ENCODE results near the gene BMP2K.
A peak's percentile ranks its signal among the peaks of the same experiment; 100 is the strongest.
"Not testable (repeated sequence)": the region's sequence is repeated elsewhere in the genome, so short reads cannot be mapped to it uniquely, and the experiment has no call there.

Gene BMP2K

GRCh38 chr4:78868712-78869111 is 92.6 kb downstream of the BMP2K start:
- not testable (repeated sequence) for FAIRE-seq

DNA sequence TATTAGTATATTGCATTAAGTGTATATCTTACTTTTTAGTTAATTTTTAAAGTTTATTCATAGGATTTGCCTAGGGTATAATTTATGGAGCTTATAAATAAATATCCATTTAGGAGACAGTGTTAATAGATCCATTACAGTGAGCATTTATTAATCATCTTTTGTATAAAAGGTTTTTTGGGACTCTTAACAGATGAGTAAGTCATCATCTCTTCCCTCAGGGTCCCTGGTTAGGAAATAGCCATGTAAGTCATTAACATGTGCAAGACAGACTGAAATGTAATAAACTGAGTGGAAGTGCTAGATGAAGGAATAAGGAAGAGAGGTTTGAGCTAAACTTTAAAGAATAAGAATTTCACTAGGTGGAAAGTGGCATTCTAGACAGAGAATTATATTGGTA is 93.9 kb downstream of the BMP2K start:
- no peak for FAIRE-seq

- FAIRE-seq: peak; percentile 27
Measured at GRCh38 chr4:78876568-78877320, 100.6 kb downstream of the BMP2K start.

DNA sequence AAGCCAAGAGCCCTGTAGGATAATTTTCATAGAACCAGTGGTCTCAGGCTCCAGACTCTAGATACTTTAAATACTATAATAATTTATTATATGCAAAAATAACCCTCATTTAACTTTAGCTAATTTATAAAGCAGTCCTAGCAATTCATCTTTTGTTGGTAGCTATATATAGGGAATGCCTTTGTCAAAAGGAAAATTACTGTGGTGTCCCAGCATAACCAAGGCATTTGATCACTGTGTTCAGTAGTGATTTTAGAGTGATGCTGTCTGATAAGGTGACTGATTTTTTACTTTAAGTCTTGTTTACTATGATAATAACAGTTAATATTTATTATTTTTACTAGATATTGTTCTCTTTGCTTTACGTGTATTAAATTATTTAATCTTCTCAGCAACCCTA is 101.9 kb downstream of the BMP2K start:
- no peak for FAIRE-seq

DNA sequence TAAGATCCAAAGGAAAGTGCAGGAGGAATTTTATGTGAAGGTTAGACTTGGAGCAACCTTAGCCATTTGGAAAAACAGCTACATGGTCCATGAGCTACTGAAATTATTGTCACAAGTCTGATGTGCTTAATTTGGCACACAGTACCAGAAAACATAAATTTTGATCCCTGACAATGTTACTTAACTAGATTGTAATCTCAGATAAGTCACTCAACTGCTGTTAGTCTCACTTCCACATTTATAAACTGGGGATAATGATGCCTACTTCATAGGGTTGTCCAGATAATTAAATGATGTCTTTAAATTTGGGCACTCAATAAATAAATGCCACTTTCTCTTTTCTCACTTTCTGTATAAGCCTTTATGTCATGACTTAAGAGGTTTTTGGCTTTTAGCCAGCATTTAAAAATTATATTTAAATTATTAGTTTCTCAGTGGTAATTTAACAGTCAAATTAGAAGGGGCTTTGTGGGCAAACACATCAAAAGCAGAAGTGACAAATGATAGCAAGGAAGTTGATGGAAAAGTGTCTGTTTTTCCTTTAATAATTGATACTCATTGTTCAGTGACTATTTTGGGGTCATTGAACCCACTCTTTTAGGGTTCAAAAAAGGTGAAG is 104.8 kb downstream of the BMP2K start:
- FAIRE-seq: no peak

- FAIRE-seq: no peak
Measured at GRCh38 chr4:78885598-78885997, 109.4 kb downstream of the BMP2K start.

DNA sequence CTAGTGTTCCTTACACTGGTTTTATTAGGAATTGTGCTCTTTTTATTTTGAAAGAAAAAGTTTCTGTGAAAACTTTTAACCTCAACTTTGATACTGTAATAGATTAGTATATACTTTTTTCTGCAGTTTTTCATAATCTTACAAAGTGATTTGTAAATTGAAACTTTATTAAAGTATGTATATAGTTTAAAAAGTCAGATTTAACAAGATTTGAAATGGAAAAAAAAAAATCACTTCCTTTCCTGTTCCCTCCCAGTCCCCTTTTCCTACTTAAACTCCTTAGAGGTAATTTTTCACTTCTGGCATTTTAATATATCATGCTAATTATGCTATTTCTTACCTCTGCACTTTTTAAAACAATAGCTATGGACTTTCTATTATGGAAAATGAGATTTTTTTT is 113.8 kb downstream of the BMP2K start:
- no peak for FAIRE-seq

DNA sequence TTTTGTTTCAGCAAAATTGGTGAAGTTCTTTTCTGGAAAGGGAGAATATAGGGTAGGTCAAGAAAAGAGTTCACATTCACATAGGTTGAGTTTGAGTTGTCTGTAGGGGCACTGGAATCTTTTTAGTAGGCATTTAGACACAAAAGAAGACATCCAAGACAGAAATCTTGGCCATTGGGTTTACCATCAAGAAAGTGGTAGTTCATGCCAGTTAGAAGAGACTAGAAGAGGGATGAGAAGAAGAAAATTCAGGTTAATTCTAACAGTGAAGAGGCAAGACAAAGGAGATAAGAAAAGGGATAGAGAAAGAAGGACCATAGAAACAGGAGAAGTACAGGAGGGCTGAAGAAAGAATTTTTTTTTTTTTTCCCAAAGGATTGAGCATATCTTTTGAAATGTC is 123.2 kb downstream of the BMP2K start:
- no peak for FAIRE-seq

DNA sequence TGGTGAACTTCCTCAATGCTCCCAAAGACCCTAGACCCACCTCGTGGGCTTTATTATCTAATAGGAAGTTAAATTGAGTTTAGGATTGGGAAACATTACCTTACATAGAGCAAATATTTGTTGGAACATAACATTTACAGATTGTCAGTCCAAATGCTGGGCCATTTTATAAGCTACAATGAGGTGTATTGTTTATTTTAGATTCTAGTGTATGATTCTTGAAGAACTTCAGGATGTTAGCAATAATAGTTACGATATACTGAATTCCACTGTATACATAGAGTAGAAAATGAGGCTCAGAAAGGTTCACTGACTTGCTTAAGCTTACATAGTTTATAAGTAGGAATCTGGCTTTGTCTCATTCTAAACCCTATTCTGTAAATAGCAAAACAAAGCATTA is 125.7 kb downstream of the BMP2K start:
- FAIRE-seq: no peak

DNA sequence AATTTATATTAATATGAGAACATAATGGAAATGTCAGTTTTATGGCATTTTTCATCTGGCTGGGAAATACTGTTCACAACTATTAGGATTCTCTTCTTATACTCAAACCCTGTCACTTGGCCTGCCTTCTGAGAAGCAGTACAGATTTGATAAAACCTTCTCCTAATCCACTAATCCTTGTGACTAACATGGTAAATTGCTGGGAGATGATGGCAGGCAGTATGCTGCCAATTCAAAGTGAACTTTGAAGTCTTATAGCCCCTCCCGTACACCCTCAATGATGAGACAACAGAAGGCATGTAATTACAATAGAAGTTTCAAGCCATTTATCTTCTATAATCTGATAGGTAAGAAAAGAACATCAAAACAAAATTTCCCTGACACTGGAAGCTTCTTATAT is 126.1 kb downstream of the BMP2K start:
- FAIRE-seq: no peak

DNA sequence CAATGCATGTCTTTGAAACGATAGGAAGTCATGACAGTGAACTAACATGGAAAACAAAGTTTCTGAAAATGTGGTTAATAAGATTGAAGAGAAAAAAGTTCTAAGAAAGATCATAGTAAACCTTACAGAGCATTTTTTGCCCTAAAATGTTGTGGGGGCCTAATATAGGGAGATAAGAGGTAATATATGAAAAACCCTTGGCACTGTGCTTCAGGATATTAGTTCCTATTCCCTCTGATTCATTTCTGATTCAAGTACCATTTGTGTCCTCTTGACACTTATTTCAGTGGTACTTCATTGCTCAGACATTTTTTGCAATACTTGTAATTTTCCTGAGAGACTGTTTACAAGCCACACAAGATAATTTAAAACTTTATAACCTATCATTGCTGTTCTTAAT is 128.0 kb downstream of the BMP2K start:
- FAIRE-seq: no peak

GRCh38 chr4:78907638-78908037 is 131.5 kb downstream of the BMP2K start:
- FAIRE-seq: no peak

- not testable (repeated sequence) for FAIRE-seq
Measured at GRCh38 chr4:78908974-78909373, 132.8 kb downstream of the BMP2K start.

GRCh38 chr4:78910612-78911011 is 134.5 kb downstream of the BMP2K start:
- no peak for FAIRE-seq

GRCh38 chr4:78922207-78922606 is 146.1 kb downstream of the BMP2K start:
- no peak for FAIRE-seq

DNA sequence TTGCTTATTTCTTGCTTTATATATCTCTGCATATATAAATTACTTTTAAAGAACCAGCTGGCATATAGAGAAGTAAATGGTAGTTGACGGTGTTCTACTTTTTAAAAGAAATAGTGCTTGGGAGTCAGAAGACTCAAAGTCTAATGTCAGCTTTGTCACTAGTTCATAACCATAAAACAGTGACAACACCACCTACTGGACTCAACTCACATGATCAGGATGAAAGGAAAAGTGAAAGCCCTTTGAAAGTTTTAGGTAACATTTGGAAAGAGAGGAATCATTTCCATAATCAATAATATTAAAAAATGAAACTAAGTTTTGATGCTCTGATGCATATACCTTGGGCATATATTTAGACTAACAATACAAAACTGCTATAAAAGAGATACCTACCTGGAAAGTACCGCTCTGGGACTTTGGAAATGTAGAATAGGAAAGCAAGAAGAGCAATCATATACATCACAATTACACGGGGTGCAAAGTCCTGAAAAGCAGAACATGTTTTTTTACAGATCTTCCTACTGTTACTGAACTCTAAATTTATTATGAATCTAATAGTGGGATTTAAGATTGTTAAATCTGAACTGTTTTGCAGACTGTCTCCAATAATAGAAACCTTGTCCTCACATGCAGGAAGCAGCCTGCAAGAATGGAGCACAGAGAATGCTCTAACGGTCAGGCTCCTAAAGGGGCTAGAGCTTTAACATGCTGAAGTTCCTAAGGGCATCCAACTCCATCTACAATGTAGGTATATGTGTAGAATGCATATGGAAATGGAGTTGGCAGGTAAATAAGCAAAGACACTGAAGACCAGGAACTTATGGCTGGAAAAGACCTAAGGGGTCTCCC is 147.5 kb downstream of the BMP2K start:
- FAIRE-seq: no peak

DNA sequence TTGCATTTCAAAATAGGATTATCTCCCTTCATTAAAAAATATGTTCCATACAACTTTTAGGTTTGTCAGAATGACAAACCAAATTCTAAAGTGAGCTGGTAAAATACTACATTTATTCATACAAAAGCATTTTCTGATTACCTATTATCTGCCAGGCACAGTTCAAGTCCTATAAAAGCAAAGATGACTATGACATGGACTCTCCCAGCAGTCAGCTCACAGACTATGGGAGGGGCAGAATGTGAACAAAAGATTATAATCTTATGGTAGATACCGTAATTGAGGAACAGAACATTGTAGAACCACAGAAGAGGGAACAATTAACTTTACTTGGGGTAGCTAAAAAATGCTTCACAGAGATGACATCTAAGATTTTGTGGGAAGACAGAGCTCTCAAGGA is 150.7 kb downstream of the BMP2K start:
- FAIRE-seq: no peak

DNA sequence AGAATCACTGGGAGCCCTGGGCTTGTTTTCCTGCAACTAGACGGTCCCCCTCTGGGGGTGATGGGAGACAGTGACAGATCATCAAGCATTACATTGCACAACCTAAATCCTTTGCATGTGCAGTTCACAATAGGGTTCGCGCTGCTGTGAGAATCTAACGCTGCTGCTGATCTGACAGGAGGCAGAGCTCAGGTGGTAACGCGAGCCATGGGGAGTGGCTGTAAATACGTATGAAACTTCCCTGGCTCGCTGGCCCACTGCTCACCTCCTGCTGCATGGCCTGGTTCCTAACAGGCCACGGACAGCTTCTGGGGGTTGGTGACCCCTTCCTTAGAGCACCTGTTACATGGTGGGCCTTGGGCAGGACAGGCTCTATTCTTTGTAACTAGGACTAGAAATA is 152.7 kb downstream of the BMP2K start:
- no peak for FAIRE-seq

DNA sequence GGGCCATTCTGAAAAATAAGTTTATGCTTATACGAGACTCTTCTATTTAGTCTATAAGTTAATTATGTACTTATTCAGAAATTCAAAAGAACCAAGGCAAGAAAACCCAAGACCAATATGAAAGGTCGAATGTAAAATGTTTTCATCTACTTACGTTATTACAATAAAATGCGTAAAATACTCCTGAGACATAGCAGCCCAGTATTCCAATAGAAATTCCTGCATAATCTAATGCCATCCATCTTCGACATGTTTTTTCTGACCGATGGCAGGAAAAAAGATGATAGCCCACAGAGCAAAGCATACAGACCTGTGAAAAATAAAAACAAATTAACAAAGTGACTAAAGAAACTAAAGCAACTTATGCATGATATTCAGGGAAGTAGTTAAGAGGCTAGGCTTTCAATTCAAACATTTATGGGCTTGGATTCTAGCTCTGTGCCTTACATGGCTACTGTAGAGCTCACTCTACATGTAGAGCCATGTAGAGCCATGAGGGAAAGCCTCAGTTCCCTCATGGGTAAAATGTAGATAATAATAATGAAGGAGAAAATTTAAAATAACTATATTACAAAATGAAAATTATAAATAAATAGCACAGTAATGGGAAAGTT is 154.0 kb downstream of the BMP2K start:
- no peak for FAIRE-seq

DNA sequence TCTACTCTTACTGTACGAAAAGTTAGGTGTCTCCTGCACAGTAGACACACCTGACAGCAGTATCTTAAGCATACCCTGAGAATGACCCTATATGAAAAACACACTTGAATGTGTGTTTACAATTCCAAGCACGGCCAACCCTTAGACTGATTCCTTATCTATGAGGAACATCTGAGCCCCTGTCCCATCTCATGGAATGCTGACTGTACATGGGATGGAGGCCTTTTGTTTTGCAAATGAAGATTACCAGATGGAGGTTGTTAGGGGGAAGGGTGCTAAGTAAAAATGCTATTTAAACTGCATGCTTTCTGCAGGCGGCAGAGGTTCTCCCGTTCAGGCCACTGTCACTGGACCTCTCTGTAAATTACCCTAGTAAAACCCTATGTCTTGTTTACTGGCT is 160.8 kb downstream of the BMP2K start:
- no peak for FAIRE-seq

DNA sequence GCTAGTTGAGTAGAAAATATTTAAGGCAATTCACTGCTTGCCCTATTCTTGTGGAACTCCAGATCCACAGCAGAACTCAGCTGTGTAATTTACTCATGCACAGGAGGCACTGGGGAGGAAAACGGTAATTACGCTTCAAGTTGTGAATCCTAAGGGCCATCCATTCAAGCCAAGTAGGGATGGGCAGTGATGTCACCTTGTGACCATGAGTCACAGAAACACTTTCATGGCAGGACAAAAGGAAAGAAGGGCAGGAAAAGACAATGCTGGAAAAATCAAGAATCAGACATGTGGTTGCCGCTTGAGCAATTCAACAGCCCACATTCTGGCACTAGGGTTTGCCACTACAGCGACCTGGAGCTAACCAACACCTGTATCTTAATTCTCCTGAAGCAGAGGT is 161.7 kb downstream of the BMP2K start:
- FAIRE-seq: no peak

DNA sequence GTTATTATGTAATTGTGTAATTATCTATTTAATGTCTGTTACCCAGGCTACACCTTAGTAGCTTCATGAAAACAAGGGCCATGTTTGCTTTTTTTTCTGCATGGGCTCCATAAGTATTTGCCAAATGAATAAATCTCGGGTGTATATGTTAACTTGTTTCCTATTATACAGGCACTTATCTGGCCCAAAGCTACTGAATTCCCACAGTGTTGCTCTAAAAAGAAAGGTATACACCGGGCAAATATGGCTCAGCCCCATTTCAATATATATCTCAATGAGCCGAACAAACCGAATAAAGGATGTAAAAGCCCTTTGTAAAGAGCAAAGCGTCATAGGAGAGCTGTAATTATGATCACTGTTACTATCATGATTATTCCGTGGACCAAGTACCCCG is 162.3 kb downstream of the BMP2K start:
- FAIRE-seq: no peak

DNA sequence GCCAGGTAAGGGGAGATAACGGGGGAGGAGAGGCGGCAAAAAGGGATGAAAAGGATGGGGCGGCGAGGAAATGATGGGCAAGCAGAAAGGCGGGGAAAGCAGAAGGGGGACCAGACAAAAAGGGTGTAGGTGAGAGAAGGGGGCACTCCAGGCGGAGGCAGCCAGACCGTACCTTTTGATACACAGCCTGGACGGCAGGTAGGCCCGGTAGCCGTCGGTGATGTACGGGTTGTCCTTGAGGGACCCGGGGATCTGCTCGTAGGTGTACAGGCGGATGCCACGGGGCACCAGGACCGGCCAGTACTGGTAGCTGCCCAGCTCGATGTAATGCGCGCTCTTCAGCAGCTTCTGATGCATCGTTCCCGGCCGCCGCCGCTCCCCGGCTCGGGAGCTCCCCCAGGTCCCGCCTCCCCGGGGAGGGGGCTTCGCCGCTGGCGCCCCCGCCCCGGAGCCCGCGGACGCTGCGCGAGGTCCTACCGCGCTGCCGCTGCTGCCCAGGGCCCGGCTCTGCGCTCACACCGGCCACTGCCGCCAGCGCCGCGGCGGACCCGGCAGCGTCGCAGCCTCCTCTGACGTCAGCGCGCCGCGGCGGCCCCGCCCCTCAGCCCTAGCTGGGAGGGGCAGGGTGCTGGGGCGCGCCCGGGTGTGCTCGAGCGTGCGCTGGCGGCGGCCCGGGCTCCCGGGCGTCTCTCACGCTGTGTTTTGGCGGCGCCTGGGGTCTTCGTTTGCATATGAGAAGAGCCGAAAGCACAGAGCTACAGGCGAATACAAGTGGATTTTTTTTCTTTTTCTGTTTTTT is 162.9 kb downstream of the BMP2K start, which contains the start of gene PAQR3:
Gene PAQR3, minus strand, starts transcription at position 571 of the 799 bp plus-strand sequence. Its CDS starts 214 bp downstream, at position 357.
- FAIRE-seq: no peak

Data from G401.6 (cell line).